Measurements from ENCODE around the gene ARID5A. TPM values are rescaled to one million over a fixed set of nuclear protein-coding genes. Genes with fewer than 3 reads are reported as not detected.

The ARID5A gene
- total and polyA plus RNA-seq, 9 of the 15 experiments (the other 6 are each of a cell fraction or from before 2014, with no cell fraction given) = 0.14 to 12.5 (median 3.0) TPM

GRCh38 chr2:96507957-96508520, 28.5 kb upstream of the ARID5A start (continued):
- TF ChIP-seq MAX (CRISPR knock-in tag; IDR thresholded peaks at IDR 0.05) (no peak; the same call in 1 of the 2 replicates), RAD21 (CRISPR knock-in tag; conservative IDR thresholded peaks at IDR 0.05 in 1 of 2, IDR thresholded peaks at IDR 0.05 in 1 of 2) (peak; percentile 76 to 82), CTBP1 (IDR thresholded peaks at IDR 0.05; ENCODE audit: borderline replicate concordance) (peak; percentile 32; the same call in 1 of the 2 replicates), IFI16 (CRISPR knock-in tag; IDR thresholded peaks at IDR 0.05) (no peak), SAFB (IDR thresholded peaks at IDR 0.05; ENCODE audit: borderline replicate concordance, low read depth, low read length) (0 out of 2 replicates have a peak, but pooled peaks have one; percentile 11), ZNF592 (IDR thresholded peaks at IDR 0.05) (no peak), DEAF1 (CRISPR knock-in tag; IDR thresholded peaks at IDR 0.05) (0 out of 2 replicates have a peak, but pooled peaks have one; percentile 29), RFX7 (CRISPR knock-in tag; IDR thresholded peaks at IDR 0.05) (no peak), SNIP1 (IDR thresholded peaks at IDR 0.05; ENCODE audit: low read depth) (no peak), CHAMP1 (IDR thresholded peaks at IDR 0.05) (no peak), SETDB1 (IDR thresholded peaks at IDR 0.05; ENCODE audit: low read length) (no peak), ZZZ3 (IDR thresholded peaks at IDR 0.05) (no peak), ZNF277 (CRISPR knock-in tag; IDR thresholded peaks at IDR 0.05; ENCODE audit: borderline replicate concordance) (no peak), ZNF239 (CRISPR knock-in tag; IDR thresholded peaks at IDR 0.05) (no peak), DNMT1 (IDR thresholded peaks at IDR 0.05) (no peak)
- TF ChIP-seq, protein P1, sequence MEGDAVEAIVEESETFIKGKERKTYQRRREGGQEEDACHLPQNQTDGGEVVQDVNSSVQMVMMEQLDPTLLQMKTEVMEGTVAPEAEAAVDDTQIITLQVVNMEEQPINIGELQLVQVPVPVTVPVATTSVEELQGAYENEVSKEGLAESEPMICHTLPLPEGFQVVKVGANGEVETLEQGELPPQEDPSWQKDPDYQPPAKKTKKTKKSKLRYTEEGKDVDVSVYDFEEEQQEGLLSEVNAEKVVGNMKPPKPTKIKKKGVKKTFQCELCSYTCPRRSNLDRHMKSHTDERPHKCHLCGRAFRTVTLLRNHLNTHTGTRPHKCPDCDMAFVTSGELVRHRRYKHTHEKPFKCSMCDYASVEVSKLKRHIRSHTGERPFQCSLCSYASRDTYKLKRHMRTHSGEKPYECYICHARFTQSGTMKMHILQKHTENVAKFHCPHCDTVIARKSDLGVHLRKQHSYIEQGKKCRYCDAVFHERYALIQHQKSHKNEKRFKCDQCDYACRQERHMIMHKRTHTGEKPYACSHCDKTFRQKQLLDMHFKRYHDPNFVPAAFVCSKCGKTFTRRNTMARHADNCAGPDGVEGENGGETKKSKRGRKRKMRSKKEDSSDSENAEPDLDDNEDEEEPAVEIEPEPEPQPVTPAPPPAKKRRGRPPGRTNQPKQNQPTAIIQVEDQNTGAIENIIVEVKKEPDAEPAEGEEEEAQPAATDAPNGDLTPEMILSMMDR (IDR thresholded peaks at IDR 0.05 in 2 of 3, conservative IDR thresholded peaks at IDR 0.05 in 1 of 3; ENCODE audit: insufficient read depth in 2 of 3, low read depth in 1 of 3, low read length in 3 of 3) = peak; percentile 88 to 95 (median 91)
